Activated CD4-positive, alpha-beta T cell treated with anti-CD3 and anti-CD28 coated beads for 48 hours (primary cell): ENCODE results near the gene SMPD1.
"Not testable (repeated sequence)": the region's sequence is repeated elsewhere in the genome, so short reads cannot be mapped to it uniquely, and the experiment has no call there.

Experiments
- DNase-seq: peaks from one replicate; pipeline ENCODE4 v3.0.0-alpha.2; 2020

The SMPD1 gene

GRCh38 chr11:6390718-6391469 is 620 bp downstream of the SMPD1 start:
- no peak for DNase-seq

DNA sequence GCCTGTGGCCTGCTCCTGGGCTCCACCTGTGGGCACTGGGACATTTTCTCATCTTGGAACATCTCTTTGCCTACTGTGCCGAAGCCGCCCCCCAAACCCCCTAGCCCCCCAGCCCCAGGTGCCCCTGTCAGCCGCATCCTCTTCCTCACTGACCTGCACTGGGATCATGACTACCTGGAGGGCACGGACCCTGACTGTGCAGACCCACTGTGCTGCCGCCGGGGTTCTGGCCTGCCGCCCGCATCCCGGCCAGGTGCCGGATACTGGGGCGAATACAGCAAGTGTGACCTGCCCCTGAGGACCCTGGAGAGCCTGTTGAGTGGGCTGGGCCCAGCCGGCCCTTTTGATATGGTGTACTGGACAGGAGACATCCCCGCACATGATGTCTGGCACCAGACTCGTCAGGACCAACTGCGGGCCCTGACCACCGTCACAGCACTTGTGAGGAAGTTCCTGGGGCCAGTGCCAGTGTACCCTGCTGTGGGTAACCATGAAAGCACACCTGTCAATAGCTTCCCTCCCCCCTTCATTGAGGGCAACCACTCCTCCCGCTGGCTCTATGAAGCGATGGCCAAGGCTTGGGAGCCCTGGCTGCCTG is 1.4 kb downstream of the SMPD1 start:
- DNase-seq = no peak

DNA sequence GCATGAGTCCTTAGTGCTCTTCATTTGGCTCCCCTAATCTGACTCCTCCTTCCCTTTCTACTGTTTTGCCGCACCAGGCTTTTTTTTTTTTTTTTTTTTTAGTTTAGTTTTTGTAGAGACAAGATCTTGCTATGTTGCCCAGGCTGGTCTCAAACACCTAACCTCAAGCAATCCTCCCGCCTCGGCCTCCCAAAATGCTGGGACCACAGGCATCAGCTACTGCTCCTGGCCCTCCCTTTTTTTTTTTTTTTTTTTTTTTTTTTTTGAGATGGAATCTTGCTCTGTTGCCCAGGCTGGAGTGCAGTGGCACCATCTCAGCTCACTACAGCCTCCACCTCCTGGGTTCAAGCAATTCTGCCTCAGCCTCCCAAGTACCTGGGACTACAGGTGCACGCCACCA is 2.0 kb downstream of the SMPD1 start:
- not testable (repeated sequence) for DNase-seq

- DNase-seq = no peak
These were observed 3.9 kb downstream of the SMPD1 start for GRCh38 chr11:6393989-6394670.

GRCh38 chr11:6395470-6396060 is 5.3 kb downstream of the SMPD1 start:
- DNase-seq = no peak

DNA sequence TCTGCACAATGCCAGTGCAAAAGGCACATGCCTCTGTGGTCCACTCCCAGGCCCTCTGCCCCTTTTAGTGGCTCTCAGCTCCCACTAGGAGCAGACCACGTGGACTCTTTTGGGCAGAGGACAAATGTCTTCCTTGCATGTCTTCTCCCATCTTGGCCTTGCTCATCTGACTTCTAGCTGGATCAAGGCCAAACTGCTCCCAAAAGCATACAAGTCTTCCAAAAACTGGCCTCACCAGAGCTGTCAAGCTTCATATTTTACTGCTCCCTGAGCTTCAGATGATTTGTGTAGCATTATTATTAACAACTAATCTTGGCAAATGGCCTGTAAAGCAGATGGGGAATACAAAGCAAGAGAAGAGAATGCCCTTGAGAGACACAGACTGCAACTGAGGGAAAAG is 6.9 kb downstream of the SMPD1 start:
- no peak for DNase-seq

DNA sequence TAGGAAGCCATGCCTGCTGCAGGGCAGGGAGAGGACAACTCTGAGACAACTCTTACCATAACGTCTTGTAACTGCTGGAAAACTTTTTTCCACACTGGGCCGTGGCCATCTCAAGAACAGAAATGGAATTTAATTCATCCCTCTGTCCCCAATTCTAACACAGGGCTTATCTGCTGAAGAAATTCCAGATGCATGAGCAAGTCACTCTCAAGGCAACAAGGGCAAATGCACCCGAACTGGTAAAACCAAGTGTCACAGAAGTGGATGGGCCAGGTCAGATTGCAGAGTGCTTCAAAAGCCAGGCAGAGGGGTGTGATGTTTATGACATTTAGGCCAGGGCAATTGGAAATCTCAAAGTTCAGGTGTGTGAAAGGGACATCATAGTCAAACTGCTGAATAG is 7.4 kb downstream of the SMPD1 start:
- no peak for DNase-seq

GRCh38 chr11:6400431-6401345 is 10.4 kb downstream of the SMPD1 start:
- DNase-seq = no peak

DNA sequence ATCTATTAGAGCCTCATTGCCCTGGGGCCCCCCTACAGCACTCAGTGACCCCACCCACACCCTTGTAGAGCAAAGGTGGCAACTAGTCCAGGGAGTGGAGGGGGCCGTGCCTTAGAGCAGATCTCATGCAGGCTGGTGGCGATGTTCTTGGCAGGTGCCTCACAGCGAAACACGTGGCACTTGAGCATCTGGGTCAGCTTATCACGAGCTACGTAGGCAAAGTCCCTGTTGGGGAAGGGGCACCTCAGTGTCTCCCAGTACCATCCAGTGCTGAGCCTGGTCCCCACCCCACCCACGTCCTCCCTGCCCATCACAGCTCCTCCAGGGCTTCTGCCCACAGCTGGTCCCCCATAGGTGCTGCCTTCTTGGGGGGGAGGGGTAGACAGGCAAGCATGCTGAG is 11.2 kb downstream of the SMPD1 start:
- DNase-seq = no peak

DNA sequence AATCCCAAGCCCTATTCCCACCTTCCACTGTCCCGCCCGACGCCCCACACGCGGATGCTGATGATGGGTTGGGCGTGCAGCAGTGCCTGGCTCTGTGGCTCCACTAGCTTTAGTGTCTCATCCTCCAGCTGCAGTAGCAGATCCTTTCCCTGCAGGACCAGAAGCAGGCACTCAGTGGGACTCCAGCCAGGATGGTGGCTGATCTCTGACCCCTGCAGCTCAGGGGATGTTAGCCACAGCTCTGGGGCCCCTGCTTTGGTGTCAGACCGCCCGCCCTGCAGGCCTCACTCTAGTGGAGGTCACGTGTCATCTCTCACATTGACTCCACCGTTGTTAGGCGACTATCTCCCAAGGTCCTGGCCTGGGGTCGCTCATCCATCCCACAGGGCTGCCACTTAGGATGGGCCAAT is 11.8 kb downstream of the SMPD1 start:
- DNase-seq = peak; percentile 38

DNA sequence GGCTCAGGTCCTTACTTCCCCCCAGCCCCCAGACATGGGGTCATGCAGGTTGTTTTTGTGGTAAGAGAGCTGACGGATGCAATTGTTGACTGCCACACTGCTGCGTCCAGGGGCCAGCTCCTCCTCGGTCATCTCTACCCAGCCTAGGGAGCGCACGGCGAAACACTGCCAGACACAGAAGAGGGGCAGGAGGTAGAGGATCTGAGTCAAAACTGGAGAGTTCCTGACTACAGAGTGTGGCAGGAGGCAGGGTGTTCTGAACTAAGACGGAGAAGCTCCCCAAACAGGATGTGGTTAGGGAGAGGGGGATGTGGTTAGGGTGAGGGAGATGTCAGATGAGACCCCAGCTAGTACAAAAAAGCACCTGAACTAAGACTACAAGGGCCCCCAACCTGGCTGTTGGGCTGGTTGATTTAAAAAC is 12.3 kb downstream of the SMPD1 start:
- DNase-seq = peak; percentile 72

DNA sequence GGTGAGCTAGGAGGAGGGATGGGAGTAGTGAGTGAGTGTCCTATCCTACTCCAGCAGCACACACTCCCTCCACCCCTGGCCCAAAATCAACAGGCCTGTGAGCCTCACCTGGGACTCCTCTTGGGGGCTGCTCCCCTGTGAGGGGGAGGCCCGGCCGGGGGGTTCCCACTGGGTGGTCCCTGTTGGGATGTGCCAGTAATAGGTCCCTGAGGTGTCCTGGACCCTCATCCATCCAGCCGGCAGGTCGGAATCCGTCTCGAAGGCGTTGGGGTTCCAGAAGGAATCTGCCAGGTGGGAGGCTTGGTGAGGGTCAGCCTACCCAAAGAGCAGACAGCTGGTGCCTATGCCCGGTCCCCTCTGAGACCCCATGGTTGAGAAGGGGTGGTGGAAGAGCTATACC is 13.3 kb downstream of the SMPD1 start:
- no peak for DNase-seq

- peak; percentile 36 for DNase-seq
These were observed 14.2 kb downstream of the SMPD1 start for GRCh38 chr11:6404342-6405051.

DNA sequence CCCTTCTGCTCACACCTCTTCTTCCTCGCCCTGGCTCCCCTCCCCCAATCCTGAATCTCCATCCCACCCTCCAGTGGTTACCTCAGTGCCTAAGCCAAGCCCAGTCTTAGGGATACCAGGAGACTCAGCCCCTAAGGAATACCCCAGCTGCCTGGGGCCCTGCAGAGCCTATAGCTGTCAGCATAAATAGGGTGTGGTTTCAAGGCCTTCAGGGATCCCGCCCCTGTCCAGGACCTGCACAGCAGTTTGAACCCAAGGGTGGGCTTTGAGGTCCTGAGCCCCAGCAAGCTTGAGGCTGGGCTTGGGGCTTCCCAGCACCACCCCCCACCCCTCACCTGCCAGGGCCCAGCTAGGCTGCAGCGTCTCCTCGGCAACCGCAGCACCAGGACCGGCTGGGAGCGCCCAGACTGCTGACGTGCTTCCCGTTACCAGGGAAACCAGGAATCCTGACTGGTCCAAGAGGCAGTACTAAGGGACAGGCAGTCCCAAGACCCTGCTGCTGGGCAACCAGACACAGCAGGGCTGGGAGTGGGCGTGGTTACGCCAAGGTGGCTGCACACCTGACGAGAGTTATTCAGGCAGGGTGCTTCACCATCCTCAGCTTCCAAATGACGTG is 14.9 kb downstream of the SMPD1 start:
- DNase-seq = no peak

DNA sequence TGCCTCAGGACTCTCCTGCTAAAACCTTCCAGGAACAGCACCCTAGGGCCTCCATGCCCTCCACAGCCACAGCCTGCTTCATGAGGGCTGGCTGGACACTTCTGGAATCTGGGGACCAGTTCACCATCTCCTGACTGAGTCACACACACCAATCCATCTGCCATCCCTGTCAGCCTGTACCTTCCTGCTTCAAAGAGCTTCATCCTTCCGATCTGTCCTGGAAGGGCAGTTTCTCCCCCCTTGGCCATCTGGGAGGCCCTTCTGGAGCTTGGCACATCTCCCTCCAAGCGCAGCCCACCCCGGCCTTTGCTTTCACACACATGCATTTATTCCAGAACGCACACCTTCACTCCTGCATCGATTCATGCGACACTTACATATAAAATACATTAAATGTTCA is 15.6 kb downstream of the SMPD1 start:
- DNase-seq = no peak

GRCh38 chr11:6406370-6406769 is 16.1 kb downstream of the SMPD1 start:
- DNase-seq = no peak

DNA sequence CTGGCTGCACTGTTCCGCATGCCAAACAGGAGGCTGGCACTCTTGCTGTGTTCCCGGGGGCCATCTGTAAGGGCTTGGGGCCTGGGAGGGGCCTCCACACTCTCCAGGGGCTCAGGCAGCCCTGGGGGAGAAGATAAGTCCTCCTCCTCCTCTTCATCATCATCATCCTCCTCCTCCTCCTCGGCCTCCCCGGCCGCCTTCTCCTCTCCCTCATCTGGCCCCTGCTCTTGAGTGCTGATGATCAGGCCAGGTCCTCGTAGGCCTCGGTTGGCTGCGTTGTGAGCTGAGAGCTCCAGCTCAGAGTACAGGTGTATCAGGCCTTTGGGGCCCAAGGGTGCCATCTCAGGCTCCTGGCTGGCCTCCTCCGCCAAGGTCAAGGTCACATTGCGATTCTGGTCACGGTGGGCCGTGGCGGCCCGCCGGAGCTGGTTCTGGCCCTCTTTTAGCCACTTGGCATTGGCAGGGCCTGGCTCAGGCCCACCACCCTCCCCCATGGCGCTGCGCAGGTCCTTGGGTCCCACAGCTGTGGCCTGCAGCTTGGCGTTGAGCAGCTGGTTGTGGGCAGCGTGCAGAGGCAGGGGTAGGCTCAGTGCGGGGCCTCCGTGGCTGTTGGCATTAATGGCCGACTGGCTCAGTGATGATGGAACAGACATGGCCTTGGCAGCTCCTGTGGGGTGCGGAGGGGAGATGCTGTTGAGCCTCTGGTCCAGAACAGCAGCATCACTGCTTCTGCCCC is 20.6 kb downstream of the SMPD1 start:
- no peak for DNase-seq

DNA sequence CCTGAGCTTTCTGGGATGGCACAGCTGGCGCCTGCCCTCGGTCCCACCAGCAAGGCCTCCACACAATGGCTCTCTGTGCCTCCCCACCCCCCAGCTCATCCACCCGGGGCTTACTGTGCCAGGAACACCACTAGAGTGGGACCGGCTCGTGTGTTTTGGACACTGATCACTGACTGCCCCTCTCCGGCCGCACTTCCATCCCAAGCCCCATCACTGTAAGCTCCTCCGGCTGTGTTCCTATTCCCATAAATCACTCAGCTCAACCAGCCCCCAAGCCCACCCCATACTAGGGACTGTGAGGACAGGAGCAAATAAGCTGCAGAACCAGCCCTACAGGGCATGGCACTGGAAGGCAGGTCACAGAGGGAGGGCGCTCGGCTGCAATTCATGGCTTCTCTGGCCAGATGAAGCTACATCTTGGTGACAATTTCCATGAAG is 21.3 kb downstream of the SMPD1 start:
- DNase-seq = no peak

DNA sequence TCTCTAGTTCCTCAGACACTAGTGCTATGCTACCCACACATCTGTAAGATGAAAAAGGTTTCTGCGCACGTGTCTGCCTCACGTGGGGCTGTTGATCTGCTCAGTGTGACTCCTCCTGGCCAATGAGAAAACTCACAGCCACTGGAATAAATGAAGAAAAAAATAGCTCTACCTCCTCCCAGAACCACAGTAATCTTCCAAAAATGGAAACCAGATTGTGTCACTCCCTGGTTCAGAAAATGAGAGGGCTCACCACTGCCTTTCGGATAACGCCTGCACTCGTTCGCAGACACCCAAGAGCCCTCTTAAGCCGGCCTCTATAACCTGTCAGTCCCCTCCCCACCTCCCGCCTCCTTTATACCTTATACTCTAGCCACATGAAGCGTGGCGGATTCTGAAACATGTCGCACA is 23.5 kb downstream of the SMPD1 start:
- DNase-seq = peak; percentile 81

DNA sequence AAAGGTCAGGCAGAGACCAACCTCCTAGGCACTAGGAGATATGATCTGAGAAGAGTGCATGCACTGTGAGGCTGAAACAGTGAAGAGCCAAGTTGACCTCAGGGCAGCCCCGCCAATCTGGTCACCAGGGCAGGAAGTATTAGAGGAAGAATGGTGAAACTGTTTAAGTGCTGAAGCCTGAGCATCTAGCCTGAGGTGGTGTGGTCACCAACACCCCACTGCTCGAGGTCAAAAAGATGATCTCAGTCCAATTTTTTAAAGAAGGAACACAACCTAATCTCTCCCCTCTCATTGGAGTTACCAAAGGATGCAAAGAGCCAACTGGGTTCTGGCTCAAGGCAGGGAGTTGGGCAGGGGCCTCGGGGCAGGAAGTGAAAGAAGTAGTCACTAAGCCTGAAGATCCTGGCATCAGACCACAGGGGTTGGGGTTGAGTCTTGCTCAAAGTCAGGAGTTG is 24.6 kb downstream of the SMPD1 start:
- peak; percentile 59 for DNase-seq

- no peak for DNase-seq
These were observed 25.5 kb downstream of the SMPD1 start for GRCh38 chr11:6415797-6416196.
